IMR-90 (cell line): ENCODE data around the gene PLCG1. TPM values are rescaled to one million over a fixed set of nuclear protein-coding genes. Genes with fewer than 3 reads are reported as not detected.

Source experiments
- ATAC-seq: fragments of 200-7000 bp; cut with Tn5 transposase; 2 replicates; pipeline ENCODE4 v1.9.1; 2020; ENCODE audit warnings: low read depth, mild to moderate bottlenecking, moderate library complexity
- BruUV-seq: library from RNA; stranded (reverse); fragments of 400-500 nt; replicated peaks from 2 replicates; lab custom pipeline; 2021; lab: Mats Ljungman, UMichigan
- CTCF ChIA-PET: fragments of 300-600 bp; formaldehyde crosslinking; extraction: SDS; loops from one replicate; lab custom pipeline; 2021; ENCODE audit warnings: antibody characterized with exemption; lab: Yijun Ruan, JAX
- POLR2A ChIA-PET: fragments of 300-600 bp; sonication (Branson Sonifier 250); formaldehyde crosslinking; loops from one replicate; lab custom pipeline; 2022; ENCODE audit warnings: antibody characterized with exemption; ENCODE audit not compliant: unreplicated experiment; lab: Charles Lee
- DNase-seq: peaks from one replicate; pipeline ENCODE4 v3.0.0; 2013
- H2AFZ ChIP-seq: replicated peaks from 2 replicates; pipeline ENCODE3; 2013; ENCODE audit warnings: low read length, mild to moderate bottlenecking; ENCODE audit not compliant: poor library complexity
- H2AK5ac ChIP-seq: 2 replicates; pipeline ENCODE4 v1.6.1; 2013; ENCODE audit warnings: low read depth, low read length, inconsistent platforms
- H2AK9ac ChIP-seq: replicated peaks from 2 replicates; pipeline ENCODE3; 2013; ENCODE audit warnings: mild to moderate bottlenecking, low read depth, low read length, moderate library complexity; ENCODE audit not compliant: poor library complexity
- H2BK120ac ChIP-seq: 2 replicates; pipeline ENCODE4 v1.6.1; 2013; ENCODE audit warnings: low read depth, low read length, inconsistent platforms
- H2BK15ac ChIP-seq: 3 replicates; pipeline ENCODE4 v1.6.1; 2013; ENCODE audit warnings: low read depth, low read length, inconsistent platforms
- H2BK20ac ChIP-seq: 2 replicates; pipeline ENCODE4 v1.6.1; 2013; ENCODE audit warnings: low read depth, mild to moderate bottlenecking, inconsistent platforms, low read length, moderate library complexity
- H2BK5ac ChIP-seq: 2 replicates; pipeline ENCODE4 v1.6.1; 2013; ENCODE audit warnings: mild to moderate bottlenecking, low read depth, low read length, inconsistent platforms; ENCODE audit not compliant: poor library complexity, severe bottlenecking
- H3K14ac ChIP-seq: replicated peaks from 2 replicates; pipeline ENCODE4 v1.6.1; 2013; ENCODE audit warnings: low read depth, low read length, inconsistent platforms
- H3K18ac ChIP-seq: 2 replicates; pipeline ENCODE4 v1.6.1; 2013; ENCODE audit warnings: low read depth, low read length, control low read depth
- H3K23ac ChIP-seq: 2 replicates; pipeline ENCODE4 v1.6.1; 2013; ENCODE audit warnings: low read depth, low read length, inconsistent platforms
- H3K27ac ChIP-seq: 2 replicates; pipeline ENCODE4 v1.5.1; 2013; ENCODE audit warnings: mild to moderate bottlenecking, control low read depth, low read length; ENCODE audit not compliant: insufficient read depth
- H3K27me3 ChIP-seq: 2 replicates; pipeline ENCODE4 v1.6.1; 2013; ENCODE audit warnings: low read length; ENCODE audit not compliant: control insufficient read depth, insufficient read depth
- H3K36me3 ChIP-seq: 2 replicates; pipeline ENCODE4 v1.6.1; 2013; ENCODE audit warnings: low read length, mixed read lengths; ENCODE audit not compliant: control insufficient read depth, insufficient read depth
- H3K4ac ChIP-seq: 2 replicates; pipeline ENCODE4 v1.6.1; 2013; ENCODE audit warnings: low read depth, low read length, inconsistent platforms
- H3K4me1 ChIP-seq: 2 replicates; pipeline ENCODE4 v1.6.1; 2013; ENCODE audit warnings: low read length, mixed read lengths; ENCODE audit not compliant: control insufficient read depth, insufficient read depth
- H3K4me2 ChIP-seq: 2 replicates; pipeline ENCODE4 v1.6.1; 2013; ENCODE audit warnings: low read depth, mild to moderate bottlenecking, control low read depth, low read length, moderate library complexity
- H3K4me3 ChIP-seq: 2 replicates; pipeline ENCODE4 v1.5.1; 2013; ENCODE audit warnings: low read depth, mild to moderate bottlenecking, control low read depth, low read length, moderate library complexity; ENCODE audit not compliant: insufficient read depth
- H3K56ac ChIP-seq: 2 replicates; pipeline ENCODE4 v1.6.1; 2013; ENCODE audit warnings: low read length, inconsistent platforms; ENCODE audit not compliant: insufficient read depth; ENCODE audit errors: extremely low read depth
- H3K79me1 ChIP-seq, 2 experiments: 2 replicates each; pipeline ENCODE4 v1.6.1; 2013; ENCODE audit warnings: low read length in 2 of 2, inconsistent platforms in 1 of 2, low read depth in 1 of 2
- H3K9ac ChIP-seq: 2 replicates; pipeline ENCODE4 v1.6.1; 2013; ENCODE audit warnings: low read depth, low read length, control low read depth
- H3K9me1 ChIP-seq: 2 replicates; pipeline ENCODE4 v1.6.1; 2013; ENCODE audit warnings: low read length, inconsistent platforms; ENCODE audit not compliant: insufficient read depth
- H3K9me3 ChIP-seq: 2 replicates; pipeline ENCODE4 v1.6.1; 2013; ENCODE audit warnings: low read length; ENCODE audit not compliant: control insufficient read depth, insufficient read depth
- H4K20me1 ChIP-seq: 2 replicates; pipeline ENCODE4 v1.6.1; 2013; ENCODE audit warnings: low read length, inconsistent platforms; ENCODE audit not compliant: insufficient read depth
- H4K5ac ChIP-seq: 2 replicates; pipeline ENCODE4 v1.6.1; 2013; ENCODE audit warnings: mild to moderate bottlenecking, low read depth, low read length, control low read depth
- H4K8ac ChIP-seq, 2 experiments: 2 replicates each; pipeline ENCODE4 v1.6.1; 2013; ENCODE audit warnings: low read depth in 2 of 2, low read length in 2 of 2, control low read depth in 1 of 2, inconsistent platforms in 1 of 2
- H4K91ac ChIP-seq: 2 replicates; pipeline ENCODE4 v1.6.1; 2013; ENCODE audit warnings: low read depth, low read length, inconsistent platforms; ENCODE audit not compliant: insufficient read depth
- CEBPB ChIP-seq: IDR thresholded peaks from 2 replicates; pipeline ENCODE4 v1.6.1; 2012; ENCODE audit warnings: low read depth, low read length, improper control_type of control experiment
- CTCF ChIP-seq: conservative IDR thresholded peaks from 2 replicates; pipeline ENCODE4 v1.5.1; 2012; ENCODE audit warnings: mild to moderate bottlenecking, low read depth, low read length, improper control_type of control experiment
- FOS ChIP-seq: fragments of 150-350 bp; IDR thresholded peaks from 2 replicates; pipeline ENCODE4 v1.6.1; 2016; ENCODE audit warnings: low read depth, low read length
- MXI1 ChIP-seq: IDR thresholded peaks from 2 replicates; pipeline ENCODE4 v1.6.1; 2012; ENCODE audit warnings: low read depth, mild to moderate bottlenecking, low read length, moderate library complexity, borderline replicate concordance
- RCOR1 ChIP-seq: IDR thresholded peaks from 2 replicates; pipeline ENCODE4 v1.6.1; 2012; ENCODE audit warnings: mild to moderate bottlenecking, low read length, improper control_type of control experiment; ENCODE audit not compliant: insufficient replicate concordance
- RFX5 ChIP-seq: IDR thresholded peaks from 2 replicates; pipeline ENCODE4 v1.8.0; 2012; ENCODE audit warnings: low read depth, mild to moderate bottlenecking, low read length, moderate library complexity
- SMC3 ChIP-seq: fragments of 150-350 bp; IDR thresholded peaks from 2 replicates; pipeline ENCODE4 v1.6.1; 2016; ENCODE audit warnings: low read depth, mild to moderate bottlenecking, antibody characterized with exemption, low read length, moderate library complexity
- USF2 ChIP-seq: fragments of 150-350 bp; IDR thresholded peaks from 2 replicates; pipeline ENCODE4 v1.6.1; 2017; ENCODE audit warnings: mild to moderate bottlenecking, antibody characterized with exemption, low read length, low read depth
- WGBS, 2 experiments: methylation state at CpG; one replicate each; pipeline versions ENCODE4 v1.1.5 to v1.1.7; 2013; ENCODE audit warnings: missing lambda C conversion rate in 2 of 2; ENCODE audit not compliant: insufficient read length in 1 of 2; ENCODE audit errors: extremely low coverage in 2 of 2; 5-methylcytosine and 5-hydroxymethylcytosine counted together
- dilution Hi-C: fragments of 300-500 bp; cut with HindIII; formaldehyde crosslinking; loops from one replicate; pipeline ENCODE4 v1.14.3; 2018; ENCODE audit warnings: low sequenced_read_pairs; ENCODE audit not compliant: unreplicated experiment
- in situ Hi-C: fragments of 300-500 bp; cut with MboI; formaldehyde crosslinking; loops from 3 replicates; pipeline ENCODE4 v1.14.3; 2019; ENCODE audit warnings: low sequenced_read_pairs, inconsistent platforms, mixed read lengths
- intact Hi-C: fragments of 100-400 bp; cut with micrococcal nuclease; formaldehyde crosslinking; loops from 2 replicates; pipeline ENCODE4 v1.10.0; 2022
- polyA plus RNA-seq, 3 experiments: library from polyadenylated mRNA; depleted of rRNA; stranded (reverse); fragments of >200 nt; gene quantifications; 2 replicates each; pipeline ENCODE4 v1.2.3, GENCODE V29; 2012; ENCODE audit warnings: low replicate concordance in 1 of 3
- total RNA-seq: library from RNA; depleted of rRNA; stranded (reverse); fragments of >200 nt; gene quantifications from 2 replicates; pipeline ENCODE4 v1.2.3, GENCODE V29; 2012

Gene PLCG1
- total and polyA plus RNA-seq, 2 of the 4 experiments (the other 2 are of a cell fraction) = 59.1 to 69.1 TPM

- Histone ChIP-seq H2BK120ac (no peak overlapping the region), H3K18ac (no peak overlapping the region), H2AFZ (no peak overlapping the region), H3K4me3 (no peak overlapping the region), H3K9ac (no peak overlapping the region), H2AK5ac (no peak overlapping the region), H3K9me1 (peaks cover 66% of the 10 kb centered on the region), H3K79me1 (peaks cover 56 to 99% of the 10 kb centered on the region in 2 experiments), H3K4me2 (no peak overlapping the region), H2BK5ac (no peak overlapping the region), H3K56ac (no peak overlapping the region), H4K5ac (no peak overlapping the region), H3K36me3 (peaks cover 3% of the 10 kb centered on the region; the same call in 1 of the 2 replicates), H3K27ac (no peak overlapping the region), H3K23ac (no peak overlapping the region), H2BK20ac (no peak overlapping the region), H2BK15ac (no peak overlapping the region), H3K14ac (0 out of 2 replicates have a peak overlapping the region, but pooled peaks have one; percentile 18), H4K20me1 (peaks cover 100% of the 10 kb centered on the region), H3K27me3 (no peaks in the 10 kb centered on the region), H4K8ac (no peak overlapping the region), H3K9me3 (no peaks in the 10 kb centered on the region), H3K4ac (no peak overlapping the region), H4K91ac (no peak overlapping the region), H3K4me1 (peaks cover 9% of the 10 kb centered on the region), H2AK9ac (no peak overlapping the region)
- BruUV-seq = no TSS peak
- dilution Hi-C loops = no loop called here
- 20% methylated on average over 1 of the region's 3 CpGs; no CpG with 5 or more reads in 1 of the 2 experiments for WGBS, 2 experiments
- ATAC-seq (no peak), DNase-seq (peak; percentile 29)
- in situ Hi-C loops = loop anchor here (25.0 kb wide), 1 partner anchor 462 kb away; the partner anchor contains the start of gene CHD6
- POLR2A ChIA-PET = no interaction called here
- TF ChIP-seq FOS = no peak
- TF ChIP-seq RCOR1 = no peak
- no peak for TF ChIP-seq CTCF
- TF ChIP-seq SMC3 = no peak
- no peak for TF ChIP-seq MXI1
- TF ChIP-seq RFX5 = no peak
- no peak for TF ChIP-seq USF2
- no peak for TF ChIP-seq CEBPB
- intact Hi-C loops = no loop called here
- CTCF ChIA-PET = no interaction called here
Measured at GRCh38 chr20:41150664-41151063, 13.3 kb downstream of the PLCG1 start.
